ENCODE data around the gene TUFM.
A peak's percentile ranks its signal among the peaks of the same experiment; 100 is the strongest.

Gene TUFM

DNA sequence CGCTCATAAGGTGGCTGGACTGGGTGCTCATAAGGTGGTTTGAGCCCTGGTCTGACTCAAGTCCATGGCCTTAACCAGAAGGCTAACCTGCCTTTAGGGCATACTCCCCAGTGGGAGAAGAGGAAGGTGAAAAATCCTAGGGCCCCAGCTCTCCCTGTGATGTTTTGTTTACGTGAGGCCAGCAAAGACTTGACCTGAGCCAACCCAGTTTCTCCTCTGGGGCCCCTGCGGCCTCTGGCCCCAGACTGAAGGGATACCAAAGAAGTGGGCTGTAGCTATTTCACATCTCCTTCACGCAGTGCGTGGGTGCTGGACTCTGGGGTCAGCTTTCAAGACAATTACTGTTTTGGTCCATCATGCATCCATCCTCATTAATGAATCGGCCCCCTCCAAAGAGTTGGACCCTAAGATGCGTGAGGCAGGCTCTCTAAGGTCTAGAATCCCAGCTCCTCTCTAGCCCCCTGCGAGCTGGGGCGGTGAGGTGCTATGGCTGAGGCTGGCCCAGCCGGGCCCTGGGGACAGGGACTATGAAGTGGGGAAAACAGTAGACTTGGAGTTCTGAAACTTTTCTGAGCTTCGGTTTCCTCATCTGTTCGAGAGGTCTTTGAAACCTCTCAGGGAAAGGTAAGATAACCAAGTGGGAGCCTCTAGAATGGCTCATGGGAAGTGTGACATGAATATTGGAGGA lies 19.0 kb upstream of the TUFM start:
- TF ChIP-seq, protein P1, sequence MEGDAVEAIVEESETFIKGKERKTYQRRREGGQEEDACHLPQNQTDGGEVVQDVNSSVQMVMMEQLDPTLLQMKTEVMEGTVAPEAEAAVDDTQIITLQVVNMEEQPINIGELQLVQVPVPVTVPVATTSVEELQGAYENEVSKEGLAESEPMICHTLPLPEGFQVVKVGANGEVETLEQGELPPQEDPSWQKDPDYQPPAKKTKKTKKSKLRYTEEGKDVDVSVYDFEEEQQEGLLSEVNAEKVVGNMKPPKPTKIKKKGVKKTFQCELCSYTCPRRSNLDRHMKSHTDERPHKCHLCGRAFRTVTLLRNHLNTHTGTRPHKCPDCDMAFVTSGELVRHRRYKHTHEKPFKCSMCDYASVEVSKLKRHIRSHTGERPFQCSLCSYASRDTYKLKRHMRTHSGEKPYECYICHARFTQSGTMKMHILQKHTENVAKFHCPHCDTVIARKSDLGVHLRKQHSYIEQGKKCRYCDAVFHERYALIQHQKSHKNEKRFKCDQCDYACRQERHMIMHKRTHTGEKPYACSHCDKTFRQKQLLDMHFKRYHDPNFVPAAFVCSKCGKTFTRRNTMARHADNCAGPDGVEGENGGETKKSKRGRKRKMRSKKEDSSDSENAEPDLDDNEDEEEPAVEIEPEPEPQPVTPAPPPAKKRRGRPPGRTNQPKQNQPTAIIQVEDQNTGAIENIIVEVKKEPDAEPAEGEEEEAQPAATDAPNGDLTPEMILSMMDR (conservative IDR thresholded peaks at IDR 0.05; ENCODE audit: low read depth, low read length) = no peak
- no peak for DNase-seq (ENCODE audit: low read depth)
- peak overlapping the region; percentile 97 for H3K4me3 ChIP-seq (ENCODE audit: low read length)

DNA sequence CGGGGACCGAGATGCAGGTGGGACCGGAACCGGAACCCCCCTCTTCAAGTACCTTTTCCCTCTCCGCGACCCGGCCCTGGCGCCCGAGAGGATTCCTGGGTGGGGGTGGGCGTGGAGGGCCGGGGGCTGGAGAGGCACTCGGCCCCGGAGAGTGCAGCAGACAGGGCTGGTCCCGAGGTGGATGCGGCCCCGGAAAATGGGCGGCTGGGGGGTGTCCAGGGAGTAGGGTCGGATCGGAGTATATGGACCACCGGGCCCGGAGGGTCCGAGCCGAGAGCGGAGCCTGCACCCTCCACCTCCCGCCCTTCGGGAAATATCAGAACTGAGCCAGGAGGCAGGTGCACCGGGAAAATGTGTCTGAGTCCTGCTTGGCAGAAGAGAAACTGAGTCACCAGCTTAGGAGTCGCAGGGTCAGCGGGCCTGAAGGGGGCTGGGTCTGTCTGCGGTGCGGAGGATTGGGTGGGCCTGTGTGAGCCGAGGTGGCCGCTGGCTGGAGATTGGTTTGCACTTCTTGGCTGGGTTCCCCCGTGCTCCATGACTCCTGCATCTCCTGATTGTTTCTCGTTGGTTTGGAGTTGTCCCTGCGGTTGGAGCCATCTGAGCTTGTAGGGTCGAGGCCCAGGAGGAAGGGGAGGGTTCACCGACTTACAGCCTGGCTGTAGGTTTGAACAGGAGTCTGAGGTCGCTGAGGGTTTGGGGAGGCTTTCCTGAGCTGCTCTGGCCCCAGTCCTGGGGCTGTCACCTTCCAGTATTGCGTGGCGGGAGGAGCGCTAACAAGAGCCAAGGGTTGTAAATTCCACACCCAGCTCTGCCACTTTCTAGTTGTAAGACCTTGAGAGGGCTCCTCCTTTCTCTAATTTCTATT lies 18.0 kb upstream of the TUFM start:
- peak; percentile 34 for DNase-seq (ENCODE audit: low read depth)
- TF ChIP-seq, protein P1 (conservative IDR thresholded peaks at IDR 0.05; ENCODE audit: low read depth, low read length) = no peak
- H3K4me3 ChIP-seq (ENCODE audit: low read length) = peak overlapping the region; percentile 97

DNA sequence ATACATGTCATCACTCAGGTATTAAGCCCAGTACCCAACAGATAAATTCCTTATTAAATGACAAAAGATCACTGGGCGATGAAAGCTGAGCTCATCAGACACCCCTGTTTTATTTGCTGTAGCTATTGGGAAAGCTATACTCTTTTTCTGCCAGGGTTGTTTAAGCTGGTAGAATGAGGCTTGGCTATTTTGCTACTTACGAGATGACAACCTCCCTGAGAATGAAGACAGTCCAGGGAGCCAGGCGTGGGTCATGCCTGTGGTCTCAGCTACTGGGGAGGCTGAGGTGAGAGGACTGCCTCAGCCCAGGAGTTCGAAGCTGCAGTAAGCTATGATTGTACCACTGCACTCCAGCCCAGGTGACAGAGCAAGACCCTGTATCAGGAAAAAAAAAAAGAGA lies 13.2 kb upstream of the TUFM start:
- TF ChIP-seq, protein P1 (conservative IDR thresholded peaks at IDR 0.05; ENCODE audit: low read depth, low read length) = no peak
- DNase-seq (ENCODE audit: low read depth) = no peak
- H3K4me3 ChIP-seq (ENCODE audit: low read length) = no peak overlapping the region

DNA sequence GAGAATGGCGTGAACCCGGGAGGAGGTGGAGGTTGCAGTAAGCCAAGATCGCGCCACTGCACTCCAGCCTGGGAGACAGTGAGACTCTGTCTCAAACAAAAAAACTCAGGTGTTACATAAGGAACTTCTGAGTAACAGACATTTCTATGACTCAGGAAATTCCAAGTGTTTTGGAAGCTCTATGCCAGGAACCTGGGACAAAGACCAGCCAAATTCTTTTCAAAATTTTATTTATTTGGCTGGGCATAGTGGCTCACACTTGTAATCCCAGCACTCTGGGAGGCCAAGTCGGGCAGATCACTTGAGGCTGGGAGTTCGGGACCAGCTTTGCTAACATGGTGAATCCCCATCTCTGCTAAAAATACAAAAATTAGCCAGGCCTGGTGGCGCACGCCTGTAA lies 12.3 kb upstream of the TUFM start:
- no peak for DNase-seq (ENCODE audit: low read depth)
- TF ChIP-seq, protein P1 (conservative IDR thresholded peaks at IDR 0.05; ENCODE audit: low read depth, low read length) = no peak
- no peak overlapping the region for H3K4me3 ChIP-seq (ENCODE audit: low read length)

DNA sequence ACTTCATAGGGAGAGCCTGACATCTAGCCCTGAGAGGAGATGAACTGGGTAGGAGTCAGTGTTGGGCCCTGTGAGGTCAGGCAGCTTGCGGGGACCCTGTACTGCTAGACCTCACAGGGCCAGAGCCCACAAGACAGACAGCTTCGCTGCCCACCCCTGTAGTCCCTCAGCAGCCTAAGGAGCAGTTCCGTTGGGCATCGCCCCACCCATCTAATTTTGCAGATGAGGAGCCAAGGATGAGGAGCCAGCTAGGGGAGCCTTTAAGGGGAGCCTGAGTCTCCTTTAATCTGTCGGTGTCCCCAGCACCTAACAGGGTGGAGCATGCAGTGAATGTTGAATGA lies 755 bp upstream of the TUFM start:
- DNase-seq (ENCODE audit: low read depth) = no peak
- peak overlapping the region; percentile 97 for H3K4me3 ChIP-seq (ENCODE audit: low read length)
- TF ChIP-seq, protein P1 (conservative IDR thresholded peaks at IDR 0.05; ENCODE audit: low read depth, low read length) = no peak

DNA sequence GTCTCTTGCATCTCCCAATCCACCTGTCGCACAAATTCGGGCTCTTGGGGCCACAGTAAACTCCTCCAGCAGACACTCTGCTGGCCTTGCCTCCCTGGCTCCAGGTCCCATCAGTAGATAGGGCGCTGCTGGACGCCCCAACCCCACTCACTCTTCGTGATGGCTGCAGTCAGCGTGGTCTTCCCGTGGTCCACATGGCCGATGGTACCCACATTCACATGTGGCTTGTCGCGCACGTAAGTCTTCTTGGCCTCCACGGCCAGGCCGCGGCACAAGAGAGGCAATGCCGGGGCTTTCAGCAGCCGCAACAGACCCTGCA lies 428 bp downstream of the TUFM start:
- DNase-seq (ENCODE audit: low read depth) = no peak
- peak overlapping the region; percentile 97 for H3K4me3 ChIP-seq (ENCODE audit: low read length)
- TF ChIP-seq, protein P1 (conservative IDR thresholded peaks at IDR 0.05; ENCODE audit: low read depth, low read length) = no peak

DNA sequence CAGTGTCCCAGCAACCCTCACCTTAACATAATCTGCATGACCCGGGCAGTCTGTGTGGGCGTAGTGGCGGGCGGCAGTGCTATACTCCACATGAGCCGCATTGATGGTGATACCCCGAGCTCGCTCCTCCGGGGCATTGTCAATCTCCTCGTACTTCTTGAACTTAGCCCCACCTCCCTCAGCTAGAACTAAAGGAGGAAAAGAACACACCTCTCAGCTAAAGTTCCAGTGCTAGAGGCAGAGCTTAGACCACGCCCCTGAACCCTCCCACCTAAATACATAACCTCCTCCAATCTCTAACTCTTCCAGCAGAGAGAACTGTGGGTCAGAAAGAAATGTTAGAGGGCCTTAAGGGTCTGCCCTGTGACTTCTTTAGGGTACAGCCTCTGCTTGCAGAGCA lies 855 bp downstream of the TUFM start:
- TF ChIP-seq, protein P1 (conservative IDR thresholded peaks at IDR 0.05; ENCODE audit: low read depth, low read length) = no peak
- DNase-seq (ENCODE audit: low read depth) = no peak
- peak overlapping the region; percentile 97 for H3K4me3 ChIP-seq (ENCODE audit: low read length)

Data from retinal pigment epithelial cell (primary cell).